Measurements from ENCODE around the gene RAB8A.

DNA sequence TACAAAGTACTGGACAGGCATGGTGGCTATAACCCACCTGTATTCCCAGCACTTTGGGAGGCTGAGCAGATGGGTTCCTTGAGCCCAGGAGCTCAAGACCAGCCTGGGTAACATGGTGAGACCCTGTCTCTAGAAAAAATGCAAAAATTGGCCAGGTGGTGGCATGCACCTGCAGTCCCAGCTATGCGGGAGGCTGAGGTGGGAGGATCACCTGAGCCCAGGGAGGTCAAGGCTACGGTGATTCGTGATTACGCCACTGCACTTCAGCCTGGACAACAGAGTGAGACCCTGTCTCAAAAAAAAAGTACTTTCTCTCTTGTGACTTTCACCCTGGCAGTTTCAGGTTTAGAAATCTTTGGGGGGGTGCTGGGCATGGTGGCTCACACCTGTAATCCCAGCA, 11.2 kb upstream of the RAB8A start:
- TF ChIP-seq, protein P1, sequence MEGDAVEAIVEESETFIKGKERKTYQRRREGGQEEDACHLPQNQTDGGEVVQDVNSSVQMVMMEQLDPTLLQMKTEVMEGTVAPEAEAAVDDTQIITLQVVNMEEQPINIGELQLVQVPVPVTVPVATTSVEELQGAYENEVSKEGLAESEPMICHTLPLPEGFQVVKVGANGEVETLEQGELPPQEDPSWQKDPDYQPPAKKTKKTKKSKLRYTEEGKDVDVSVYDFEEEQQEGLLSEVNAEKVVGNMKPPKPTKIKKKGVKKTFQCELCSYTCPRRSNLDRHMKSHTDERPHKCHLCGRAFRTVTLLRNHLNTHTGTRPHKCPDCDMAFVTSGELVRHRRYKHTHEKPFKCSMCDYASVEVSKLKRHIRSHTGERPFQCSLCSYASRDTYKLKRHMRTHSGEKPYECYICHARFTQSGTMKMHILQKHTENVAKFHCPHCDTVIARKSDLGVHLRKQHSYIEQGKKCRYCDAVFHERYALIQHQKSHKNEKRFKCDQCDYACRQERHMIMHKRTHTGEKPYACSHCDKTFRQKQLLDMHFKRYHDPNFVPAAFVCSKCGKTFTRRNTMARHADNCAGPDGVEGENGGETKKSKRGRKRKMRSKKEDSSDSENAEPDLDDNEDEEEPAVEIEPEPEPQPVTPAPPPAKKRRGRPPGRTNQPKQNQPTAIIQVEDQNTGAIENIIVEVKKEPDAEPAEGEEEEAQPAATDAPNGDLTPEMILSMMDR (IDR thresholded peaks at IDR 0.05): no peak
- no peak for TF ChIP-seq POLR2A (IDR thresholded peaks at IDR 0.05)
- TF ChIP-seq POLR2AphosphoS5 (IDR thresholded peaks at IDR 0.05): no peak
